CD14-positive monocyte (primary cell): Measurements from ENCODE around the gene GDPD4. TPM values are rescaled to one million over a fixed set of nuclear protein-coding genes. Genes with fewer than 3 reads are reported as not detected.

ENCODE experiments used
- DNase-seq, 3 donors: peaks; one replicate each; pipeline ENCODE4 v3.0.0-alpha.2; 2011 to 2022
- H2AFZ ChIP-seq: 2 replicates; pipeline ENCODE4 v1.6.0; 2012; ENCODE audit warnings: mild to moderate bottlenecking, low read depth, low read length, inconsistent platforms; ENCODE audit not compliant: insufficient read depth, poor library complexity, severe bottlenecking
- H3K27ac ChIP-seq, 2 donors: 1 replicate in 1 of 2; 2 replicates in 1 of 2; pipeline ENCODE4 v1.5.1; 2012 to 2013; ENCODE audit warnings: low read length in 2 of 2, control low read depth in 1 of 2, inconsistent platforms in 1 of 2, low read depth in 1 of 2, mild to moderate bottlenecking in 1 of 2
- H3K27me3 ChIP-seq, 2 donors: one replicate each; pipeline versions ENCODE4 v1.6.0 to v1.6.1; 2011 to 2013; ENCODE audit warnings: low read length in 2 of 2; ENCODE audit not compliant: control insufficient read depth in 2 of 2, insufficient read depth in 2 of 2
- H3K36me3 ChIP-seq, 2 donors: replicated peaks in 1 of 2; 1 replicate in 1 of 2; 2 replicates in 1 of 2; pipeline versions ENCODE4 v1.5.1 to v1.6.1; 2012 to 2013; ENCODE audit warnings: low read length in 2 of 2, control low read depth in 1 of 2, inconsistent platforms in 1 of 2, mild to moderate bottlenecking in 1 of 2; ENCODE audit not compliant: insufficient read depth in 2 of 2, control insufficient read depth in 1 of 2
- H3K4me1 ChIP-seq, 2 donors: 1 replicate in 1 of 2; 2 replicates in 1 of 2; pipeline versions ENCODE4 v1.5.1 to v1.6.1; 2012 to 2013; ENCODE audit warnings: low read length in 2 of 2, control low read depth in 1 of 2, inconsistent platforms in 1 of 2, mild to moderate bottlenecking in 1 of 2, moderate library complexity in 1 of 2; ENCODE audit not compliant: insufficient read depth in 2 of 2, control insufficient read depth in 1 of 2
- H3K4me2 ChIP-seq: replicated peaks from 2 replicates; pipeline ENCODE3; 2012; ENCODE audit warnings: low read length, moderate library complexity, mild to moderate bottlenecking; ENCODE audit not compliant: poor library complexity, severe bottlenecking; ENCODE audit errors: extremely low read depth
- H3K4me3 ChIP-seq, 3 experiments: fragments of 200-600 bp in 1 of 3; sonication (generic) in 1 of 3; replicated peaks in 1 of 3; 1 replicate in 2 of 3; 2 replicates in 1 of 3; pipeline ENCODE4 v1.5.1; 2011 to 2013; ENCODE audit warnings: low read length in 3 of 3, mild to moderate bottlenecking in 3 of 3, control low read depth in 2 of 3, low read depth in 2 of 3, inconsistent platforms in 1 of 3, moderate library complexity in 1 of 3
- H3K79me2 ChIP-seq: 2 replicates; pipeline ENCODE4 v1.6.0; 2012; ENCODE audit warnings: mild to moderate bottlenecking, control low read depth, inconsistent platforms, low read length, moderate library complexity; ENCODE audit not compliant: insufficient read depth
- H3K9ac ChIP-seq: 2 replicates; pipeline ENCODE4 v1.6.0; 2017; ENCODE audit warnings: low read length, mild to moderate bottlenecking; ENCODE audit not compliant: insufficient read depth, poor library complexity, severe bottlenecking
- H3K9me3 ChIP-seq, 2 donors: replicated peaks in 1 of 2; 1 replicate in 1 of 2; 2 replicates in 1 of 2; pipeline versions ENCODE4 v1.5.1 to v1.6.1; 2012 to 2013; ENCODE audit warnings: low read length in 2 of 2, control low read depth in 1 of 2; ENCODE audit not compliant: control insufficient read depth in 1 of 2, insufficient read depth in 1 of 2
- H4K20me1 ChIP-seq: 2 replicates; pipeline ENCODE4 v1.6.0; 2012; ENCODE audit warnings: mild to moderate bottlenecking, low read length, control low read depth, moderate library complexity; ENCODE audit not compliant: insufficient read depth
- H3K27ac Mint-ChIP-seq, 7 donors: one replicate each; pipeline ENCODE4 v1.8.0; 2020; ENCODE audit warnings: mild to moderate bottlenecking in 7 of 7, mixed read lengths in 7 of 7, moderate library complexity in 6 of 7, inconsistent platforms in 2 of 7
- H3K27me3 Mint-ChIP-seq, 3 donors: one replicate each; pipeline ENCODE4 v1.8.0; 2021 to 2022; ENCODE audit warnings: low read depth in 3 of 3, mild to moderate bottlenecking in 3 of 3, mixed read lengths in 3 of 3, moderate library complexity in 3 of 3, inconsistent platforms in 1 of 3
- H3K36me3 Mint-ChIP-seq, 2 donors: one replicate each; pipeline ENCODE4 v1.8.0; 2020; ENCODE audit warnings: mixed read lengths in 2 of 2, inconsistent platforms in 1 of 2, mild to moderate bottlenecking in 1 of 2
- H3K4me1 Mint-ChIP-seq: one replicate; pipeline ENCODE4 v1.8.0; 2020; ENCODE audit warnings: mild to moderate bottlenecking, mixed read lengths
- H3K4me3 Mint-ChIP-seq, 2 donors: one replicate each; pipeline ENCODE4 v1.8.0; 2020; ENCODE audit warnings: mild to moderate bottlenecking in 2 of 2, mixed read lengths in 2 of 2, moderate library complexity in 1 of 2
- H3K9me3 Mint-ChIP-seq, 7 donors: one replicate each; pipeline ENCODE4 v1.8.0; 2020 to 2022; ENCODE audit warnings: mixed read lengths in 7 of 7, mild to moderate bottlenecking in 6 of 7, moderate library complexity in 6 of 7, inconsistent platforms in 2 of 7
- WGBS: methylation state at CpG from one replicate; pipeline ENCODE4 v1.1.5; 2013; ENCODE audit warnings: missing lambda C conversion rate; ENCODE audit not compliant: insufficient coverage; 5-methylcytosine and 5-hydroxymethylcytosine counted together
- intact Hi-C, 2 donors: fragments of 100-400 bp; cut with micrococcal nuclease; formaldehyde crosslinking; loops; one replicate each; pipeline versions ENCODE4 v1.15.0 to v1.15.1; 2023
- polyA plus RNA-seq, 3 donors: library from polyadenylated mRNA; depleted of rRNA in 1 of 3; unstranded in 2 of 3; stranded (reverse) in 1 of 3; fragments of 300-500 nt in 2 of 3; fragments of >200 nt in 1 of 3; fragmentation: Illumina TruSeq in 2 of 3; gene quantifications; 1 replicate in 2 of 3; 2 replicates in 1 of 3; pipeline ENCODE4 v1.2.3, GENCODE V29; 2012 to 2021
- TF ChIP-seq, protein P1 (sequence below): fragments of 200-600 bp; IDR thresholded peaks from one replicate; pipeline ENCODE4 v1.8.0; 2022; ENCODE audit warnings: antibody characterized with exemption, mild to moderate bottlenecking

The GDPD4 gene
- polyA plus RNA-seq, 3 donors, result not detected

DNA sequence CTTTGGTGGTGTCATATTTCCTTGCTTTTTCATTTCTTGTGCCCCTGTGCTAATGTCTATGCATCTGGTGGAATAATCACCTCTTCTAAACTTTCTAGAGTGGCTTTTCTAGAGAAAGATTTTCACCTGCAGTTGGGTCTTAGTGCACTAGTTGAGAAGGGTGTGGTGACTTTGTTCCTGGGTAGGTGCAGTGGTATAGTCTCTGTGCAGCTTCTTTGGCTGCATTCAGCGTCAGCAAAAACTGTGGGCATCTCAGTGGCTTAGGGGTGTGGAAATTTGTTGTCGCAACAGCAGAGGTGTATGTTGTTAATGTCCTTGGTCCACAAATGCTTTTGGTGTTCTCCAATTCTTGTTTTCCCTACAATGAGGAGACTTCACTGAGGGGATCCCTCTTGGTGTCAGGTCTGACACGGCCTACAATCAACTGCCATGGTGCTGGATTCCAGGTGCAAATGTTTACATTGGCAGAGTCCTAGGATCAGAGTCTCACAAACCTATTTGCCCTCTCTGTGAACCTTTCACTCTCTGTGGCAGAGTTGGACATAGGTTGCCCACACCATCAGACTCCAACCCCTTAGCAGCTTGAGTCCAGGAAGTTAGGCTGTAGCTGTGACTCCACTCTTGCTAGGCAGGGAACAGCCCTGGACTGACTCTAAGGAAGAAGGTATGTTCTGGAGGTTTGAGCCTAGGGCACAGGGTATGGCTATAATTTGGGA lies 48.8 kb downstream of the GDPD4 start:
- Histone ChIP-seq H4K20me1 (no peaks in the 10 kb centered on the region), H3K4me2 (no peak overlapping the region), H3K36me3 (no peaks in the 10 kb centered on the region), H3K9me3 (peaks cover 5 to 17% of the 10 kb centered on the region in 2 donors), H3K27me3 (no peaks in the 10 kb centered on the region), H3K9ac (no peak overlapping the region), H3K79me2 (no peaks in the 10 kb centered on the region), H2AFZ (no peak overlapping the region), H3K27ac (no peak overlapping the region), H3K4me1 (no peaks in the 10 kb centered on the region), H3K4me3 (no peak overlapping the region)
- no peak overlapping the region for H3K4me3 Mint-ChIP-seq
- 100% methylated on average over 3 of the region's 3 CpGs for WGBS
- intact Hi-C loops, result no loop called here
- H3K27me3 Mint-ChIP-seq, result peaks cover 0 to 2% (median 0%) of the 10 kb centered on the region in 3 donors
- H3K4me1 Mint-ChIP-seq, result no peaks in the 10 kb centered on the region
- no peak for DNase-seq
- no peak overlapping the region for H3K27ac Mint-ChIP-seq
- H3K36me3 Mint-ChIP-seq, result no peaks in the 10 kb centered on the region
- TF ChIP-seq, protein P1, sequence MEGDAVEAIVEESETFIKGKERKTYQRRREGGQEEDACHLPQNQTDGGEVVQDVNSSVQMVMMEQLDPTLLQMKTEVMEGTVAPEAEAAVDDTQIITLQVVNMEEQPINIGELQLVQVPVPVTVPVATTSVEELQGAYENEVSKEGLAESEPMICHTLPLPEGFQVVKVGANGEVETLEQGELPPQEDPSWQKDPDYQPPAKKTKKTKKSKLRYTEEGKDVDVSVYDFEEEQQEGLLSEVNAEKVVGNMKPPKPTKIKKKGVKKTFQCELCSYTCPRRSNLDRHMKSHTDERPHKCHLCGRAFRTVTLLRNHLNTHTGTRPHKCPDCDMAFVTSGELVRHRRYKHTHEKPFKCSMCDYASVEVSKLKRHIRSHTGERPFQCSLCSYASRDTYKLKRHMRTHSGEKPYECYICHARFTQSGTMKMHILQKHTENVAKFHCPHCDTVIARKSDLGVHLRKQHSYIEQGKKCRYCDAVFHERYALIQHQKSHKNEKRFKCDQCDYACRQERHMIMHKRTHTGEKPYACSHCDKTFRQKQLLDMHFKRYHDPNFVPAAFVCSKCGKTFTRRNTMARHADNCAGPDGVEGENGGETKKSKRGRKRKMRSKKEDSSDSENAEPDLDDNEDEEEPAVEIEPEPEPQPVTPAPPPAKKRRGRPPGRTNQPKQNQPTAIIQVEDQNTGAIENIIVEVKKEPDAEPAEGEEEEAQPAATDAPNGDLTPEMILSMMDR, result no peak
- peaks cover 12 to 26% (median 17%) of the 10 kb centered on the region in 7 donors for H3K9me3 Mint-ChIP-seq

DNA sequence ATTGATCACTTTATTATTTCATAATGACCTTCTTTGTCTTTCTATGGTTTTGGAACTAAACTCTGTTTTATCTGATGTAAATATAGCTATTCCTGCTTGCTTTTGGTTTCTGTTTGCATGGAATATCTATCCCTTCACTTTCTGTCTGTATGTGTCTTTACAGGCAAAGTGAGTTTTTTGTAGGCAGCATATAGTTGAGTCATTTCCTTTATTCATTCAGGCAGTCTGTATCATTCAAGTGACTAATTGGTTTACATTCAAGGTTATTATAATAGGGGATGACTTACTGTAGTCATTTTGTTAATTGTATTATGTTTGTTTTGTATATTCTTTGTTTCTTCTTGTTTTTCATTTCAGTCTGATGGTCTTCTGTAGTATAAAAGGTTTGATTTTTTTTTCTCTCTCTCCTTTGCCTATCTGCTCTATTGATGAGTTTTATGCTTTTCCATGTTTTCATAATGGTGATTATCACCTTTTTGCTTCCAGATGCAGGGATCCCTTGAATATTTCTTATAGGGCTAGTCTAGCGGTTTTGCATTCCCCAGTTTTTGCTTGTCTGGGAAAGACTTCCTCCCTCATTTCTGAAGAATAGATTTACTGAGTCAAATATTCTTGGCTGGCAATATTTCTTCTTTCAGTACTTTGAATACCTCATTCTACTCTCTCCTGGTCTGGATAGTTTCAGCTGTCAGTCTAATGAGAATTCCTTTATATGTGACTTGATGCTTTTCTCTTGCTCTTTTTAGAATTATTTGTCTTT lies 50.4 kb downstream of the GDPD4 start:
- intact Hi-C loops, result no loop called here
- Histone ChIP-seq H3K4me3 (no peak overlapping the region), H2AFZ (no peak overlapping the region), H3K27me3 (no peaks in the 10 kb centered on the region), H3K36me3 (no peaks in the 10 kb centered on the region), H3K4me1 (no peaks in the 10 kb centered on the region), H3K9ac (no peak overlapping the region), H3K79me2 (no peaks in the 10 kb centered on the region), H3K27ac (no peak overlapping the region), H3K4me2 (no peak overlapping the region), H3K9me3 (peaks cover 5 to 17% of the 10 kb centered on the region in 2 donors), H4K20me1 (no peaks in the 10 kb centered on the region)
- no peak overlapping the region for H3K4me3 Mint-ChIP-seq
- TF ChIP-seq, protein P1, result no peak
- DNase-seq, result no peak
- no peak overlapping the region for H3K27ac Mint-ChIP-seq
- no CpG with 5 or more reads among the region's 1 CpG for WGBS
- no peaks in the 10 kb centered on the region for H3K4me1 Mint-ChIP-seq
- no peaks in the 10 kb centered on the region for H3K36me3 Mint-ChIP-seq
- peaks cover 12 to 26% (median 17%) of the 10 kb centered on the region in 7 donors for H3K9me3 Mint-ChIP-seq
- peaks cover 0 to 2% (median 0%) of the 10 kb centered on the region in 3 donors for H3K27me3 Mint-ChIP-seq
